Measurements from ENCODE around the gene NKPD1. TPM values are rescaled to one million over a fixed set of nuclear protein-coding genes. Genes with fewer than 3 reads are reported as not detected.

Gene NKPD1
- total RNA-seq, 2 experiments from 2014 or later = 0.17 TPM; not detected in 1

- H3K27ac Mint-ChIP-seq = no peak overlapping the region
- peaks cover 4% of the 10 kb centered on the region for H3K36me3 Mint-ChIP-seq (ENCODE audit: low read depth)
- H3K4me3 Mint-ChIP-seq = no peak overlapping the region
- no peaks in the 10 kb centered on the region for H3K9me3 Mint-ChIP-seq
- DNase-seq = no peak
- peaks cover 22% of the 10 kb centered on the region for H3K27me3 Mint-ChIP-seq (ENCODE audit: low read depth)
- CTCF ChIA-PET = interaction anchor here (0.6 kb wide), 1 partner anchor 379 kb away, joined by 5 read pairs; no protein-coding TSS in a partner anchor
- peaks cover 18% of the 10 kb centered on the region for H3K4me1 Mint-ChIP-seq (ENCODE audit: low read depth)
- intact Hi-C loops (cut with micrococcal nuclease) = no loop called here
These were observed 9.5 kb downstream of the NKPD1 start for GRCh38 chr19:45151320-45151719.

- CTCF ChIA-PET = interaction anchor here (0.8 kb wide), 1 partner anchor 37 kb away, joined by 3 read pairs; no protein-coding TSS in a partner anchor
- intact Hi-C loops (cut with micrococcal nuclease) = no loop called here
- H3K4me3 Mint-ChIP-seq = no peak overlapping the region
- H3K27ac Mint-ChIP-seq = no peak overlapping the region
- no peaks in the 10 kb centered on the region for H3K9me3 Mint-ChIP-seq
- DNase-seq = no peak
- H3K27me3 Mint-ChIP-seq (ENCODE audit: low read depth) = peaks cover 22% of the 10 kb centered on the region
- peaks cover 4% of the 10 kb centered on the region for H3K36me3 Mint-ChIP-seq (ENCODE audit: low read depth)
- H3K4me1 Mint-ChIP-seq (ENCODE audit: low read depth) = peaks cover 18% of the 10 kb centered on the region
These were observed 10.0 kb downstream of the NKPD1 start for GRCh38 chr19:45150751-45151281.

- peaks cover 19% of the 10 kb centered on the region for H3K27me3 Mint-ChIP-seq (ENCODE audit: low read depth)
- CTCF ChIA-PET = interaction anchor here (0.6 to 0.8 kb wide), 2 partner anchors 37 to 667 kb away, joined by 3 read pairs; no protein-coding TSS in a partner anchor
These were observed 10.6 kb downstream of the NKPD1 start for GRCh38 chr19:45150180-45150579.

GRCh38 chr19:45149129-45149528, 11.7 kb downstream of the NKPD1 start:
- CTCF ChIA-PET = interaction anchor here (0.6 to 0.9 kb wide), 2 partner anchors 15 to 733 kb away, joined by 3 read pairs; no protein-coding TSS in a partner anchor
- Mint-ChIP-seq H3K36me3 (ENCODE audit: low read depth) (peaks cover 4% of the 10 kb centered on the region), H3K27me3 (ENCODE audit: low read depth) (peaks cover 15% of the 10 kb centered on the region)

More at GRCh38 chr19:45150180-45150579, 10.6 kb downstream of the NKPD1 start:
- H3K4me3 Mint-ChIP-seq = no peak overlapping the region
- no peak overlapping the region for H3K27ac Mint-ChIP-seq
- H3K36me3 Mint-ChIP-seq (ENCODE audit: low read depth) = peaks cover 4% of the 10 kb centered on the region
- H3K9me3 Mint-ChIP-seq = no peaks in the 10 kb centered on the region
- intact Hi-C loops (cut with micrococcal nuclease) = no loop called here
- no peak for DNase-seq
- peaks cover 18% of the 10 kb centered on the region for H3K4me1 Mint-ChIP-seq (ENCODE audit: low read depth)

GRCh38 chr19:45147835-45148676, 12.7 kb downstream of the NKPD1 start:
- no peak for DNase-seq
- Mint-ChIP-seq H3K4me1 (ENCODE audit: low read depth) (peaks cover 11% of the 10 kb centered on the region), H3K36me3 (ENCODE audit: low read depth) (peaks cover 5% of the 10 kb centered on the region), H3K9me3 (no peaks in the 10 kb centered on the region), H3K27ac (no peak overlapping the region), H3K4me3 (no peak overlapping the region), H3K27me3 (ENCODE audit: low read depth) (peaks cover 10% of the 10 kb centered on the region)
- intact Hi-C loops (cut with micrococcal nuclease) = no loop called here
- CTCF ChIA-PET = interaction anchor here (0.6 to 0.9 kb wide), 3 partner anchors 16 to 734 kb away, joined by 3 to 4 read pairs (median 3); no protein-coding TSS in a partner anchor

More at GRCh38 chr19:45149129-45149528, 11.7 kb downstream of the NKPD1 start:
- Mint-ChIP-seq H3K4me1 (ENCODE audit: low read depth) (peaks cover 16% of the 10 kb centered on the region), H3K4me3 (no peak overlapping the region), H3K9me3 (no peaks in the 10 kb centered on the region), H3K27ac (no peak overlapping the region)
- DNase-seq = no peak
- intact Hi-C loops (cut with micrococcal nuclease) = no loop called here

GRCh38 chr19:45146741-45147205, 14.0 kb downstream of the NKPD1 start:
- H3K36me3 Mint-ChIP-seq (ENCODE audit: low read depth) = peaks cover 8% of the 10 kb centered on the region
- peaks cover 5% of the 10 kb centered on the region for H3K4me1 Mint-ChIP-seq (ENCODE audit: low read depth)
- DNase-seq = no peak
- intact Hi-C loops (cut with micrococcal nuclease) = no loop called here
- no peaks in the 10 kb centered on the region for H3K9me3 Mint-ChIP-seq
- no peak overlapping the region for H3K27ac Mint-ChIP-seq
- H3K27me3 Mint-ChIP-seq (ENCODE audit: low read depth) = peaks cover 4% of the 10 kb centered on the region
- CTCF ChIA-PET = no interaction called here
- H3K4me3 Mint-ChIP-seq = no peak overlapping the region

GRCh38 chr19:45146251-45146650, 14.5 kb downstream of the NKPD1 start:
- intact Hi-C loops (cut with micrococcal nuclease) = no loop called here
- no peak overlapping the region for H3K27ac Mint-ChIP-seq
- no peaks in the 10 kb centered on the region for H3K9me3 Mint-ChIP-seq
- CTCF ChIA-PET = no interaction called here
- DNase-seq = no peak
- no peaks in the 10 kb centered on the region for H3K27me3 Mint-ChIP-seq (ENCODE audit: low read depth)
- peaks cover 5% of the 10 kb centered on the region for H3K36me3 Mint-ChIP-seq (ENCODE audit: low read depth)
- peaks cover 2% of the 10 kb centered on the region for H3K4me1 Mint-ChIP-seq (ENCODE audit: low read depth)
- no peak overlapping the region for H3K4me3 Mint-ChIP-seq

- H3K36me3 Mint-ChIP-seq (ENCODE audit: low read depth) = peaks cover 5% of the 10 kb centered on the region
- no peaks in the 10 kb centered on the region for H3K27me3 Mint-ChIP-seq (ENCODE audit: low read depth)
- peaks cover 2% of the 10 kb centered on the region for H3K4me1 Mint-ChIP-seq (ENCODE audit: low read depth)
- intact Hi-C loops (cut with micrococcal nuclease) = no loop called here
- no peaks in the 10 kb centered on the region for H3K9me3 Mint-ChIP-seq
- H3K4me3 Mint-ChIP-seq = no peak overlapping the region
- H3K27ac Mint-ChIP-seq = no peak overlapping the region
- CTCF ChIA-PET = no interaction called here
- no peak for DNase-seq
These were observed 15.3 kb downstream of the NKPD1 start for GRCh38 chr19:45145270-45146189.

GRCh38 chr19:45144431-45145269, 16.1 kb downstream of the NKPD1 start:
- no peaks in the 10 kb centered on the region for H3K9me3 Mint-ChIP-seq
- no peak overlapping the region for H3K4me3 Mint-ChIP-seq
- peaks cover 5% of the 10 kb centered on the region for H3K36me3 Mint-ChIP-seq (ENCODE audit: low read depth)
- DNase-seq = no peak
- CTCF ChIA-PET = no interaction called here
- H3K27ac Mint-ChIP-seq = no peak overlapping the region
- H3K27me3 Mint-ChIP-seq (ENCODE audit: low read depth) = no peaks in the 10 kb centered on the region
- H3K4me1 Mint-ChIP-seq (ENCODE audit: low read depth) = peaks cover 2% of the 10 kb centered on the region
- intact Hi-C loops (cut with micrococcal nuclease) = no loop called here

- DNase-seq = no peak
- CTCF ChIA-PET = interaction anchor here (0.7 kb wide), 1 partner anchor 193 kb away, joined by 3 read pairs; no protein-coding TSS in a partner anchor
- Mint-ChIP-seq H3K27ac (no peak overlapping the region), H3K36me3 (ENCODE audit: low read depth) (peaks cover 5% of the 10 kb centered on the region), H3K9me3 (no peaks in the 10 kb centered on the region), H3K4me3 (no peak overlapping the region), H3K4me1 (ENCODE audit: low read depth) (no peaks in the 10 kb centered on the region), H3K27me3 (ENCODE audit: low read depth) (no peaks in the 10 kb centered on the region)
- intact Hi-C loops (cut with micrococcal nuclease) = no loop called here
These were observed 18.1 kb downstream of the NKPD1 start for GRCh38 chr19:45142726-45143110.

GRCh38 chr19:45142016-45142725, 18.6 kb downstream of the NKPD1 start:
- Mint-ChIP-seq H3K4me1 (ENCODE audit: low read depth) (no peaks in the 10 kb centered on the region), H3K27ac (no peak overlapping the region), H3K27me3 (ENCODE audit: low read depth) (no peaks in the 10 kb centered on the region), H3K9me3 (no peaks in the 10 kb centered on the region), H3K4me3 (no peak overlapping the region), H3K36me3 (ENCODE audit: low read depth) (peaks cover 5% of the 10 kb centered on the region)
- DNase-seq = no peak
- CTCF ChIA-PET = interaction anchor here (0.7 kb wide), 1 partner anchor 194 kb away, joined by 3 read pairs; no protein-coding TSS in a partner anchor
- intact Hi-C loops (cut with micrococcal nuclease) = no loop called here
